Measurements from ENCODE around the gene PLCE1. TPM values are rescaled to one million over a fixed set of nuclear protein-coding genes. Genes with fewer than 3 reads are reported as not detected.
"Not testable (repeated sequence)": the region's sequence is repeated elsewhere in the genome, so short reads cannot be mapped to it uniquely, and the experiment has no call there.

PLCE1 gene
- total and polyA plus RNA-seq, 2 experiments from 2014 or later: 0.10 to 0.58 TPM

GRCh38 chr10:93954726-93955363 is 38.9 kb upstream of the PLCE1 start (continued):
- TF ChIP-seq ZNF462 (CRISPR knock-in tag; IDR thresholded peaks at IDR 0.05) (no peak), ZNF114 (CRISPR knock-in tag; IDR thresholded peaks at IDR 0.05) (no peak), EZH2 (IDR thresholded peaks at IDR 0.05; ENCODE audit: low read depth, unreplicated experiment) (no peak)

GRCh38 chr10:93958834-93959233 is 34.9 kb upstream of the PLCE1 start:
- no peak for DNase-seq (ENCODE audit: low spot score)
- H3K4me3 Mint-ChIP-seq: no peak overlapping the region

GRCh38 chr10:93960988-93961387 is 32.7 kb upstream of the PLCE1 start:
- not testable (repeated sequence) for H3K4me3 ChIP-seq; H3K36me3 ChIP-seq (ENCODE audit: insufficient read depth); H3K79me2 ChIP-seq (replicated peaks; ENCODE audit: insufficient read depth); H3K27me3 ChIP-seq (ENCODE audit: insufficient read depth); H3K4me3 Mint-ChIP-seq; H3K4me1 Mint-ChIP-seq; H3K27ac ChIP-seq (ENCODE audit: low read depth); H3K36me3 Mint-ChIP-seq (ENCODE audit: low read depth); H3K27me3 Mint-ChIP-seq (ENCODE audit: insufficient read depth, low read depth, poor library complexity); H3K27ac Mint-ChIP-seq; H2AFZ ChIP-seq; H3K4me2 ChIP-seq; DNase-seq (ENCODE audit: low spot score); H3F3A ChIP-seq (replicated peaks; ENCODE audit: low read depth); H3K4me1 ChIP-seq (ENCODE audit: insufficient read depth); H3K9me3 Mint-ChIP-seq; H4K20me1 ChIP-seq (replicated peaks; ENCODE audit: insufficient read depth); H3K9me2 ChIP-seq (ENCODE audit: insufficient read depth); ATAC-seq

More at GRCh38 chr10:93958834-93959233, 34.9 kb upstream of the PLCE1 start:
- no peaks in the 10 kb centered on the region for H3K9me3 Mint-ChIP-seq
- no peaks in the 10 kb centered on the region for H3K36me3 Mint-ChIP-seq (ENCODE audit: low read depth)
- Histone ChIP-seq H3K27me3 (ENCODE audit: insufficient read depth) (no peaks in the 10 kb centered on the region), H2AFZ (no peak overlapping the region), H3K4me2 (no peak overlapping the region), H3K9me2 (ENCODE audit: insufficient read depth) (no peaks in the 10 kb centered on the region), H3K4me3 (no peak overlapping the region), H3K27ac (ENCODE audit: low read depth) (no peak overlapping the region), H4K20me1 (replicated peaks; ENCODE audit: insufficient read depth) (no peaks in the 10 kb centered on the region), H3F3A (replicated peaks; ENCODE audit: low read depth) (no peaks in the 10 kb centered on the region), H3K36me3 (ENCODE audit: insufficient read depth) (no peaks in the 10 kb centered on the region), H3K4me1 (ENCODE audit: insufficient read depth) (no peaks in the 10 kb centered on the region), H3K79me2 (replicated peaks; ENCODE audit: insufficient read depth) (no peaks in the 10 kb centered on the region)
- no peak for ATAC-seq
- no peaks in the 10 kb centered on the region for H3K4me1 Mint-ChIP-seq
- peaks cover 4% of the 10 kb centered on the region for H3K27me3 Mint-ChIP-seq (ENCODE audit: insufficient read depth, low read depth, poor library complexity)
- H3K27ac Mint-ChIP-seq: no peak overlapping the region
- TF ChIP-seq STAT1 (IDR thresholded peaks at IDR 0.05; ENCODE audit: unreplicated experiment) (no peak), CTCF (conservative IDR thresholded peaks at IDR 0.05; ENCODE audit: low read depth in 2 of 2) (no peak), ZNF331 (CRISPR knock-in tag; IDR thresholded peaks at IDR 0.05; ENCODE audit: low read depth) (no peak), ETS1 (IDR thresholded peaks at IDR 0.05) (no peak), POLR2AphosphoS5 (IDR thresholded peaks at IDR 0.05; ENCODE audit: low read depth) (no peak), ZNF114 (CRISPR knock-in tag; IDR thresholded peaks at IDR 0.05) (no peak), EZH2 (IDR thresholded peaks at IDR 0.05; ENCODE audit: low read depth, unreplicated experiment) (no peak), JUNB (IDR thresholded peaks at IDR 0.05; ENCODE audit: unreplicated experiment) (no peak)
